ENCODE data around the gene KIAA0753. TPM values are rescaled to one million over a fixed set of nuclear protein-coding genes. Genes with fewer than 3 reads are reported as not detected.

KIAA0753 gene
- total and polyA plus RNA-seq, 2 of the 13 experiments (the other 11 are each of a cell fraction or from before 2014, with no cell fraction given), result 5.2 to 9.1 TPM

DNA sequence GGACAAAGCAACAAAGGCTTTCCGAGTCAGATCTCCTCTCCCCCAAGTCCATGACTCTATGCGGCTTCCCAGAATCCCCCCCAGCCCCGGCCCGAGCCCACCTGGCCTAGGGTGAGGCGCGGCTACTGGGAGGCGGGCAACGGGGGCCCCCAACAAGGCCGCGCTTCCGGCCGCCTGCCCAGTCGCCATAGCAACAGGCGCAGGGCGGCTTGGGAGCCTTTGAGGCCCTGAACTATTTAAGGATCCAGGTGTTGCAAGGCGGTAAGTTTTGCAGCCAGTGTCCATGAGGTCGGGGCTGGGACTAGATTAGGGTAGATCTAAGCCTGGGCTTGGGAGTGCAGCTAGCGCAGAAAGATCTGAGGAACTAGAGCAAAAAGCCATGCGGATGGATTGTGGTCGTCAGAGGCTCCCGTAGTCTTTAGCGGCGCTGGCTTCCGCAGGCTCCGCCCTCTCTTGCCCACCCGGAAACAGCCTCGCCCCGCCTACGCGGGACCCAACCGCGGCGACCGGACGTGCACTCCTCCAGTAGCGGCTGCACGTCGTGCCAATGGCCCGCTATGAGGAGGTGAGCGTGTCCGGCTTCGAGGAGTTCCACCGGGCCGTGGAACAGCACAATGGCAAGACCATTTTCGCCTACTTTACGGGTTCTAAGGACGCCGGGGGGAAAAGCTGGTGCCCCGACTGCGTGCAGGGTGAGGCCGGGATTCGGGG lies at the start of gene KIAA0753, which contains the start of gene TXNDC17 (continued):
- TF ChIP-seq GTF2F1 (IDR thresholded peaks at IDR 0.05; ENCODE audit: low read length) (no peak), POLR2AphosphoS5 (IDR thresholded peaks at IDR 0.05; ENCODE audit: low read depth, low read length) (peak; percentile 96), AHR (CRISPR knock-in tag; IDR thresholded peaks at IDR 0.05) (no peak), HNRNPL (IDR thresholded peaks at IDR 0.05; ENCODE audit: low read depth, low read length) (peak; percentile 70; the same call in 1 of the 2 replicates), ZNF644 (CRISPR knock-in tag; IDR thresholded peaks at IDR 0.05; ENCODE audit: low read depth) (0 out of 2 replicates have a peak, but pooled peaks have one; percentile 33), ZBTB1 (CRISPR knock-in tag; IDR thresholded peaks at IDR 0.05; ENCODE audit: borderline replicate concordance) (no peak), CHCHD3 (CRISPR knock-in tag; IDR thresholded peaks at IDR 0.05) (peak; percentile 78; the same call in 1 of the 2 replicates), TAF1 (CRISPR knock-in tag; IDR thresholded peaks at IDR 0.05) (peak; percentile 95), ZMAT3 (CRISPR knock-in tag; conservative IDR thresholded peaks at IDR 0.05) (peak; percentile 22; the same call in 1 of the 2 replicates), ARNTL (CRISPR knock-in tag; IDR thresholded peaks at IDR 0.05) (peak; percentile 66), STAG1 (CRISPR knock-in tag; IDR thresholded peaks at IDR 0.05) (no peak), PAF1 (CRISPR knock-in tag; IDR thresholded peaks at IDR 0.05) (no peak), ZNF136 (CRISPR knock-in tag; IDR thresholded peaks at IDR 0.05; ENCODE audit: low read depth) (peak; percentile 97), ZNF629 (CRISPR knock-in tag; conservative IDR thresholded peaks at IDR 0.05) (no peak), NFE2L2 (IDR thresholded peaks at IDR 0.05; ENCODE audit: low read length) (no peak), GATAD2A (CRISPR knock-in tag; IDR thresholded peaks at IDR 0.05) (peak; percentile 33; the same call in 1 of the 2 replicates), ZNF605 (CRISPR knock-in tag; IDR thresholded peaks at IDR 0.05) (peak; percentile 93)
- TF ChIP-seq, protein P1, sequence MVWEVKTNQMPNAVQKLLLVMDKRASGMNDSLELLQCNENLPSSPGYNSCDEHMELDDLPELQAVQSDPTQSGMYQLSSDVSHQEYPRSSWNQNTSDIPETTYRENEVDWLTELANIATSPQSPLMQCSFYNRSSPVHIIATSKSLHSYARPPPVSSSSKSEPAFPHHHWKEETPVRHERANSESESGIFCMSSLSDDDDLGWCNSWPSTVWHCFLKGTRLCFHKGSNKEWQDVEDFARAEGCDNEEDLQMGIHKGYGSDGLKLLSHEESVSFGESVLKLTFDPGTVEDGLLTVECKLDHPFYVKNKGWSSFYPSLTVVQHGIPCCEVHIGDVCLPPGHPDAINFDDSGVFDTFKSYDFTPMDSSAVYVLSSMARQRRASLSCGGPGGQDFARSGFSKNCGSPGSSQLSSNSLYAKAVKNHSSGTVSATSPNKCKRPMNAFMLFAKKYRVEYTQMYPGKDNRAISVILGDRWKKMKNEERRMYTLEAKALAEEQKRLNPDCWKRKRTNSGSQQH (CRISPR knock-in tag; IDR thresholded peaks at IDR 0.05; ENCODE audit: low read depth), result 0 out of 2 replicates have a peak, but pooled peaks have one; percentile 14
- TF ChIP-seq, protein P2, sequence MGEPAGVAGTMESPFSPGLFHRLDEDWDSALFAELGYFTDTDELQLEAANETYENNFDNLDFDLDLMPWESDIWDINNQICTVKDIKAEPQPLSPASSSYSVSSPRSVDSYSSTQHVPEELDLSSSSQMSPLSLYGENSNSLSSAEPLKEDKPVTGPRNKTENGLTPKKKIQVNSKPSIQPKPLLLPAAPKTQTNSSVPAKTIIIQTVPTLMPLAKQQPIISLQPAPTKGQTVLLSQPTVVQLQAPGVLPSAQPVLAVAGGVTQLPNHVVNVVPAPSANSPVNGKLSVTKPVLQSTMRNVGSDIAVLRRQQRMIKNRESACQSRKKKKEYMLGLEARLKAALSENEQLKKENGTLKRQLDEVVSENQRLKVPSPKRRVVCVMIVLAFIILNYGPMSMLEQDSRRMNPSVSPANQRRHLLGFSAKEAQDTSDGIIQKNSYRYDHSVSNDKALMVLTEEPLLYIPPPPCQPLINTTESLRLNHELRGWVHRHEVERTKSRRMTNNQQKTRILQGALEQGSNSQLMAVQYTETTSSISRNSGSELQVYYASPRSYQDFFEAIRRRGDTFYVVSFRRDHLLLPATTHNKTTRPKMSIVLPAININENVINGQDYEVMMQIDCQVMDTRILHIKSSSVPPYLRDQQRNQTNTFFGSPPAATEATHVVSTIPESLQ (CRISPR knock-in tag; conservative IDR thresholded peaks at IDR 0.05), result 0 out of 2 replicates have a peak, but pooled peaks have one; percentile 68
- TF ChIP-seq, protein P3, sequence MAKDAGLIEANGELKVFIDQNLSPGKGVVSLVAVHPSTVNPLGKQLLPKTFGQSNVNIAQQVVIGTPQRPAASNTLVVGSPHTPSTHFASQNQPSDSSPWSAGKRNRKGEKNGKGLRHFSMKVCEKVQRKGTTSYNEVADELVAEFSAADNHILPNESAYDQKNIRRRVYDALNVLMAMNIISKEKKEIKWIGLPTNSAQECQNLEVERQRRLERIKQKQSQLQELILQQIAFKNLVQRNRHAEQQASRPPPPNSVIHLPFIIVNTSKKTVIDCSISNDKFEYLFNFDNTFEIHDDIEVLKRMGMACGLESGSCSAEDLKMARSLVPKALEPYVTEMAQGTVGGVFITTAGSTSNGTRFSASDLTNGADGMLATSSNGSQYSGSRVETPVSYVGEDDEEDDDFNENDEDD (CRISPR knock-in tag; IDR thresholded peaks at IDR 0.05; ENCODE audit: borderline replicate concordance), result peak; percentile 63; the same call in 1 of the 2 replicates
- TF ChIP-seq, protein P4, sequence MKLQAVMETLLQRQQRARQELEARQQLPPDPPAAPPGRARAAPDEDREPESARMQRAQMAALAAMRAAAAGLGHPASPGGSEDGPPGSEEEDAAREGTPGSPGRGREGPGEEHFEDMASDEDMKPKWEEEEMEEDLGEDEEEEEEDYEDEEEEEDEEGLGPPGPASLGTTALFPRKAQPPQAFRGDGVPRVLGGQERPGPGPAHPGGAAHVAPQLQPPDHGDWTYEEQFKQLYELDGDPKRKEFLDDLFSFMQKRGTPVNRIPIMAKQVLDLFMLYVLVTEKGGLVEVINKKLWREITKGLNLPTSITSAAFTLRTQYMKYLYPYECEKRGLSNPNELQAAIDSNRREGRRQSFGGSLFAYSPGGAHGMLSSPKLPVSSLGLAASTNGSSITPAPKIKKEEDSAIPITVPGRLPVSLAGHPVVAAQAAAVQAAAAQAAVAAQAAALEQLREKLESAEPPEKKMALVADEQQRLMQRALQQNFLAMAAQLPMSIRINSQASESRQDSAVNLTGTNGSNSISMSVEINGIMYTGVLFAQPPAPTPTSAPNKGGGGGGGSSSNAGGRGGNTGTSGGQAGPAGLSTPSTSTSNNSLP (IDR thresholded peaks at IDR 0.05; ENCODE audit: low read depth, low read length), result 0 out of 2 replicates have a peak, but pooled peaks have one; percentile 11
- TF ChIP-seq, protein P5, sequence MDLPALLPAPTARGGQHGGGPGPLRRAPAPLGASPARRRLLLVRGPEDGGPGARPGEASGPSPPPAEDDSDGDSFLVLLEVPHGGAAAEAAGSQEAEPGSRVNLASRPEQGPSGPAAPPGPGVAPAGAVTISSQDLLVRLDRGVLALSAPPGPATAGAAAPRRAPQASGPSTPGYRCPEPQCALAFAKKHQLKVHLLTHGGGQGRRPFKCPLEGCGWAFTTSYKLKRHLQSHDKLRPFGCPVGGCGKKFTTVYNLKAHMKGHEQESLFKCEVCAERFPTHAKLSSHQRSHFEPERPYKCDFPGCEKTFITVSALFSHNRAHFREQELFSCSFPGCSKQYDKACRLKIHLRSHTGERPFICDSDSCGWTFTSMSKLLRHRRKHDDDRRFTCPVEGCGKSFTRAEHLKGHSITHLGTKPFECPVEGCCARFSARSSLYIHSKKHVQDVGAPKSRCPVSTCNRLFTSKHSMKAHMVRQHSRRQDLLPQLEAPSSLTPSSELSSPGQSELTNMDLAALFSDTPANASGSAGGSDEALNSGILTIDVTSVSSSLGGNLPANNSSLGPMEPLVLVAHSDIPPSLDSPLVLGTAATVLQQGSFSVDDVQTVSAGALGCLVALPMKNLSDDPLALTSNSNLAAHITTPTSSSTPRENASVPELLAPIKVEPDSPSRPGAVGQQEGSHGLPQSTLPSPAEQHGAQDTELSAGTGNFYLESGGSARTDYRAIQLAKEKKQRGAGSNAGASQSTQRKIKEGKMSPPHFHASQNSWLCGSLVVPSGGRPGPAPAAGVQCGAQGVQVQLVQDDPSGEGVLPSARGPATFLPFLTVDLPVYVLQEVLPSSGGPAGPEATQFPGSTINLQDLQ (CRISPR knock-in tag; IDR thresholded peaks at IDR 0.05), result no peak
